A549 treated with AZD2906 at 1 μM for 4 hours (cell line): ENCODE measurements around the gene GPD1. TPM values are rescaled to one million over a fixed set of nuclear protein-coding genes. Genes with fewer than 3 reads are reported as not detected.

ENCODE experiments used
- total RNA-seq: library from RNA; stranded (reverse); fragments of 200-300 nt; extraction: Qiagen RNA extraction; gene quantifications from 5 replicates; pipeline ENCODE4 v1.2.3, GENCODE V29; 2022

Gene GPD1
- total RNA-seq = 0.09 to 0.32 TPM (median 0.14 TPM) in 5 replicates

DNA sequence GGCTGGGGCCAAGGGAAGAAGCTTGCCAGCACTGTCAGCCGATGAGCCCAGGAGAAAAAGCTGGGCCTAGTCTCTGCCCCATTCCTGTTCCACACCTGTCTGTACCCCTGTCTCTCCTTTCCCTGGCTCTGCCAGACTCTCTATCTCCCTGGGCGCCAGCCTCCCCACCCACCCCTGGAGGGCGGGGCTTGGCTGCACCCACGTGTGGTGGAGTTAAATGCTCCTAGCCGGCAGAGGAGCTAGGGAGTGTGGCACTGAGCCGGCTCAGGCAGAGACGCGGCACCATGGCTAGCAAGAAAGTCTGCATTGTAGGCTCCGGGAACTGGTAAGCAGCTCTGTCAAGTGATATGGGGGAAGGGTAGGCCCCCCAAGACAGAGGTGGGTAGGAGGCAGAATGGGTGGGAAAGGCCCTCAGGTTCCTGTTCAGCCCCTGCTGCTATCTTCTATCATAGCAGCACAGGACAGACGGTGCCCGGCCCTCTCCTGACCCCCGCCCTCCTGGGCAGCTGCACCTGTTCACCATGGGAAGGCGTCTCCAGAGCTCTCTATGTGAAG lies at the start of gene GPD1:
Gene GPD1 (plus strand): TSS at position 242 of the 555 bp plus-strand sequence. CDS start 43 bp downstream, at position 285.

DNA sequence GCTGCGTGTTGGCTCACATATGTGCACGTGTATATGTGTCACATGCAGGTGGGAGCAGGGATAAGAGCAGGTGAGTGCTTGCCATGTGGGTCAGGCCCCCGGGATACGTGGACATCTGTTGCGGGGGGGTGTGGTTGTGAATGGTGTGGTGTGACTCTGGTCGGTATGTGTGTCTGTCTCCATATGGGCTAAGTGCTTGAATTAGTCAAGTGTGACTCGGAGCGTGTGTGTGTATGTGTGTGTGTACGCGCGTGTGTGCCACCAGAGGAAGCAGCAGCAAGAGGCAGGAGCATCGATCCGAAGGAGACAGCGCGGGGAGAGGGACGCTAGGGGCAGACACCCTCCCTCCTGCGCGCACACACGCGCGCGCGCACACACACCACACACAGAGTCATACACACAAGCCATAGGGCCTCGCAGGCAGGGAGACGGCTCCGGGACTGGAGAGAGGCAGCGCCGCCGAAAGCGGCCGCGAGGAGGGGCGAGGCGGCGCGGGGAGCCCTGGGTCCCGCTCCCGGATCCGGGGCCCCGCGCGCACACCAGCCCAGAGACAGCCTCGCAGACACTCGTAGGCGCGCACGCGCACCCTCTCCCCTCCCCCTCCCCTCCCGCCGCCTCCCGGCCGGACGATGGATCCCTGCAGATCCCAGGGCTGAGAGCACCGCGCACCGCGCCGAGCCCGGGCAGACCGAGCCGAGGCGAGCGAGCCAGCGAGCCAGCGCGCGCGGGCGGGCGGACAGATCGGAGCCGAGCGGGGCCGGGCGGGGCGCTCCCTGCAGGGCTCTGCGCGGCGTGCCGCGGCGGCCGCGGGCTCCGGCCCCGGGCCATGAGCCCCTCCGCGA lies 46.6 kb upstream of the GPD1 start, which contains the start of gene ASIC1:
Gene ASIC1 (plus strand): TSS at position 597 of the 842 bp plus-strand sequence. CDS start 1,171 bp downstream, outside the sequence.

DNA sequence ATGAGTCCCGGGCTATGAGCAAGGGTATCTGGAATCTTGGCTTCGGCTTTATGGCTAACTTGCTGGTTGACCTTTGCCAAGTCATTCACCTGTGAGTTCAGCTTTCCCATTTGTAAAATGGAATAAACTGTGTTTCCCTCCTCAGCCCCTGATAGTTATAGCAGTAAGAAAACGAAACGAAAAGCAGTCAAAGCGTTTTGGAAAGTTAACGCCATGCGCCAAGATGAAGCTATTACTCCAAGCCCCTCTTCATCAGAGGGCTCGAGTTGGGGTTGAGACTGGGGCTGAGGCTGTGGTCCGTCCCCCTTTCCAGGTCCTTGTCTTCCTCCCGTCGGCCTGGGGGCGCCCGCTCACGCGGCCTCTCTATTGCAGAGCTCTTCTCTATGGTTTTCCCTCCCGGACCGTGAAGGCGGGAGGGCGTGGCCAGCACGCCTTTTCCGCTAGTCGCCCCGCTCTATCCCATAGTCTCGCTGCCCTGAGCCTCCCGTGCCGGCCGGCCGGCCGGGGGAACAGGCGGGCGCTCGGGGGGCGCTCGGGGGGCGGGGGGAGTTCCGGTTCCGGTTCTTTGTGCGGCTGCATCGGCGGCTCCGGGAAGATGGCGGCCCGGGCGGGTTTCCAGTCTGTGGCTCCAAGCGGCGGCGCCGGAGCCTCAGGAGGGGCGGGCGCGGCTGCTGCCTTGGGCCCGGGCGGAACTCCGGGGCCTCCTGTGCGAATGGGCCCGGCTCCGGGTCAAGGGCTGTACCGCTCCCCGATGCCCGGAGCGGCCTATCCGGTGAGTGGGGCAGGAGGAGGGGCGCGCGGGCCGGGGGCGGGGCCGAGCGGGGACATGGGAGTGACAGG lies 18.8 kb upstream of the GPD1 start, which contains the start of gene SMARCD1:
Gene SMARCD1 (plus strand): TSS at position 568 of the 840 bp plus-strand sequence. CDS start 28 bp downstream, at position 596.

DNA sequence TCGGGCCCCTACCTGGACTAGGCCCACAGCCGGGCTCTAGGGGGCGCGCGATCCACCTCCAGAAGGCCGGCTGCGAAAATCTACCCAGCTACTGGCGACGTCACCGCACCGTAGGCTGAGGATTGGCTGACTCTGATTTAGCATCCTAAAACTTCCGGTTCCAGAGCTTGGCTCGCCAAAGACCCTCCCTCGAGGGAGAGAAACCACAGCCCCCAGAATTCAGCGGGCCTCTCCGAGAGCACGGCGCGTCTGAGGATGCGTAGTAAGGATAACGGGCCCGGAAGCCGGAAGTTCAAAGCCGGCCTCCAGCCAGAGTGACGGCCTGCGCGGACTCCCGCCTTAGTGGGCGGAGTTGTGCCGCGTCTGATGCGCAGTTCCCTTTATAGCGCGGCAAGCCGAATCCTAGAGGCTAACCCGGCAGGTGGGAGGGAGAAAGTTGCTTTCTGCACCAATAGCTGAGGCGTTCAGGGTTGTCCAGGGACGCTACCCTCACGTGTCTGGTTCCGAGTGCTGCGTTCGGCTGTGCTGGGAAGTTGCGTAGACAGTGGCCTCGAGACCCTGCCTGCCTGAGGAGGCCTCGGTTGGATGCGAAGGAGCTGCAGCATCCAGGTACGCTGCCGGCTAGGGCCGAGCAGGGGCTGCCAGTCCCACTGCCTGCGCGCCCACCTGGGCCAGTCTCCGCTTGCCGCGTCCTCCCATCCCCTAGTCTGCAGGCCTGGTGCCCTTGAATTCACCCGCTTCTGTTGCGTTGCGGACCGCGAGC lies 8.1 kb downstream of the GPD1 start, which contains the start of gene COX14:
Gene COX14 (plus strand): TSS at position 544 of the 763 bp plus-strand sequence. CDS start 7,808 bp downstream, outside the sequence.

Other genes starting within 250 kb of the GPD1 start
- 0.01 to 0.13 TPM (median 0.03 TPM) in 3 of 5 replicates, not detected in the others for gene FAIM2, start 200.1 kb upstream of the GPD1 start, total RNA-seq
- not detected in 5 replicates for gene AQP2, start 153.3 kb upstream of the GPD1 start, total RNA-seq
- gene AQP5, start 142.1 kb upstream of the GPD1 start, total RNA-seq = not detected in 5 replicates
- gene AQP6, start 131.1 kb upstream of the GPD1 start, total RNA-seq = not detected in 5 replicates
- gene RACGAP1, start 78.5 kb upstream of the GPD1 start, total RNA-seq = 70.1 to 96.3 TPM (median 77.2 TPM) in 5 replicates
- gene ASIC1, start 46.4 kb upstream of the GPD1 start, total RNA-seq = 4.3 to 6.1 TPM (median 5.0 TPM) in 5 replicates
- 63.8 to 78.3 TPM (median 65.4 TPM) in 5 replicates for gene SMARCD1, start 18.7 kb upstream of the GPD1 start, total RNA-seq
- gene COX14, start 8.2 kb downstream of the GPD1 start, total RNA-seq = 66.0 to 81.1 TPM (median 71.3 TPM) in 5 replicates
- 26.4 to 28.7 TPM (median 26.8 TPM) in 5 replicates for gene CERS5, start 63.4 kb downstream of the GPD1 start, total RNA-seq
- gene LIMA1, start 179.5 kb downstream of the GPD1 start, total RNA-seq = 4.4 to 7.9 TPM (median 5.1 TPM) in 5 replicates